Fibroblast of mammary gland (primary cell): ENCODE data around the gene UBE2Z.
"Not testable (repeated sequence)": the region's sequence is repeated elsewhere in the genome, so short reads cannot be mapped to it uniquely, and the experiment has no call there.

Experiments used
- DNase-seq: peaks from one replicate; pipeline ENCODE4 v3.0.0-alpha.2; 2010; ENCODE audit warnings: low read depth
- H3K4me3 ChIP-seq: 2 replicates; pipeline ENCODE4 v1.5.1; 2011; ENCODE audit warnings: low read depth, mild to moderate bottlenecking, low read length, moderate library complexity; ENCODE audit not compliant: control insufficient read depth
- CTCF ChIP-seq: conservative IDR thresholded peaks from 2 replicates; pipeline ENCODE4 v1.5.1; 2011; ENCODE audit warnings: low read depth, low read length, inconsistent platforms; ENCODE audit not compliant: control insufficient read depth, insufficient read depth

The UBE2Z gene

DNA sequence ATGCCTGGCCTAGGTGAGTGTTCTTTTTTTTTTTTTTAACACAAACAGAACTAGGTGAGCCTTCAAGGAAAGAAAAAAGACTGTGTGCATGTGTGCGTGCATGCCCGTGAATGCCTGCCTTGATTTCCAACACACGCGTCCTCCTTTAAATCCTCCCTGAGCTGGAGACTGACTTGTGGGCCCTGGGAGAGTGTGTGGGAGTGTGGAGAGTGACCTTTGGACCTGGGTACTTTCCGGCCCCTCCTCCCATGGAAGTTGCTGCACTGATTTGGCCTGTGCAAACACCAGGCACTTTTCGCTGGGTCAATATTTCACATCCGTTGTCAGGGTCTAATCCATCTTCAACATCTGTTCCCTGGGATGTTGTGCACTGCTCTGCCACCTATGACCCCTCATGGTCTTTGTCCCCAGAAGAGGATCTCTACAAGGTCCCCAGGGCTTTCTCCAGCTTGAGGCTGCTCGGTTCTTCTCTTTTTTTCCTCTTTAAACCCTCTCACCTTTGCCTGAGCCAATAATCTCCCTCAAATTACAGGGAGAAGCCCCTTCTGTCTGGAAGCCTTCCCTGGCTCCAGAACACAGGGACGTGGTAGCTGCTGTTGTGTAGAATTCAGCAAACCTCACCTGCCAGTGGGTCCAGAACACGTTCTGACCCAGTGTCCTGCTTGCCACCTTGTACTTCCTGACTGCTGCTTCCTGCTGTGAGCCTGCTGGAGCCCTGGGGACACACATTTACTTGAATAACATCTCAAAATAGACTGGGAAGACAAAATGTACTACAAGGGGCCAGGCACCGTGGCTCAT, 36.5 kb upstream of the UBE2Z start:
- no peak for DNase-seq
- no peak for TF ChIP-seq CTCF
- no peak overlapping the region for H3K4me3 ChIP-seq

- H3K4me3 ChIP-seq, DNase-seq: not testable (repeated sequence)
Measured at GRCh38 chr17:48872409-48872808, 35.8 kb upstream of the UBE2Z start.

GRCh38 chr17:48873209-48873608, 35.0 kb upstream of the UBE2Z start:
- no peak for DNase-seq
- TF ChIP-seq CTCF = no peak
- H3K4me3 ChIP-seq = no peak overlapping the region

GRCh38 chr17:48873696-48874443, 34.3 kb upstream of the UBE2Z start:
- DNase-seq = no peak
- no peak overlapping the region for H3K4me3 ChIP-seq
- TF ChIP-seq CTCF = no peak

DNA sequence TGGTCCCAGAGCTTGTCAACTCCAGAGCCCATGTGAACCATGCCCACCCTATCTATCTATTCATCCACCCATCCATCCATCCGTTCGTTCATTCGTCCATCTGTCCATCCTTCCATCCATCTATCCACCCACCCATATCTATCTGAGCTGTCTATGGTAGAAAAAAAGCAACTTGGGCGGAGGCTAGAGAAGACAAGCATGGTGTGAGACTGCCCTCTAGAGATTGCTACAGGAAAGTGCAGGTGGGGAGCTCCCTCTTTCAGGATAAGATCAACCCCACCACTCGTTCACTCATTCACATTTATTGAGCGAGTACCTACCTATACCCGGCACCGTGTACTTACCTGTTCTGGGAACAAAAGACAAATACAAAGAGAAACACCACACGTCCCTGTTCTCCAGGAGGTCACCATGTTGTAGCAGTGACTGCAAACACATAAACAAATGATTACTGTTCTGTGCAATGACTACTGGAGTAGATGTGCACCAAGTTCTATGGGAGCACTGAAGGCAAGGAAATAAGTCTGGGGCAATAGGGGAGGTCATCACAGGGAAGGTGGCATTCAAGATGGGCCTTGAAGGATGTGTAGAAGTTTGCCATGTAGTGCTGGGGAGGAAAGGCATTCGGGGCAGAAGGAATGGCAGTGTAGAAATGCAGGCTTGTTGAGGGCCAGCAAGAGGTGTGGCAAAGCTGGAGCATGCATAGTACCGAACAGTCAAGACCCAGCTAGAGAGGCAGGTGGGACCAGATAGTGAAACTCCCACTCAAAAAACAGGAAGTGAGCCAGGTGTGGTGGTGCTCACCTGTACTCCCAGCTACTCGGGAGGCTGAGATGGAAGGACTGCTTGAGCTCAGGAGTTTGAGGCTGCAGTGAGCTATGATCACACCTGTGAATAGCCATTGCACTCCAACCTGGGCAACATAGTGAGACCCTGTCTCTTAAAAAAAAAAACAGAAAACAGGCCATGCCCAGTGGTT, 29.0 kb upstream of the UBE2Z start:
- peak; percentile 98 for TF ChIP-seq CTCF
- peak; percentile 74 for DNase-seq
- no peak overlapping the region for H3K4me3 ChIP-seq

GRCh38 chr17:48882272-48882671, 25.9 kb upstream of the UBE2Z start:
- DNase-seq = no peak
- no peak for TF ChIP-seq CTCF
- no peak overlapping the region for H3K4me3 ChIP-seq

DNA sequence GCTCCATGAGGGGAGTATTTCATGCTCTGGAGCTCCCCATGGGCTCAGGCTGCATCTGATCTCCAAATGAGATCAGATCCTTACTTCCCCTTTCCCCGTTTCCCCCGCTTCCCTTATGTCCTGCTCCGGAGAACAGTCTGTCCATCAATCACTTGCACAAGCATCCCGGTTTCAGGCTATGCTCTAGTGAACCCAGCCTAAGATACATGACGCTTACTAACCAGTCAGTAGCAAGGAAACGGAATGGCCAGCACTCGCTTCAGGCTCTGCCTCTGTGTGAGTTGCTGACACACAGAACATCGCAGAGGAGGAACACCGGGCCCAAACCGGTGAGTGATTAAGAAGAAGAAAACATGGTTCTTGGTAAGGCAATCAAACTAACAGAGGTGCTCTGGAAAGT, 25.0 kb upstream of the UBE2Z start:
- no peak for TF ChIP-seq CTCF
- no peak for DNase-seq

More for the DNA sequence above, 25.0 kb upstream of the UBE2Z start:
- no peak overlapping the region for H3K4me3 ChIP-seq
